Activated effector memory CD4-positive, alpha-beta T cell treated with anti-CD3 and anti-CD28 coated beads, Interleukin-2, amount 50 U/mL, for 16 hours (primary cell): ENCODE data around the gene C19orf47.
"Not testable (repeated sequence)": the region's sequence is repeated elsewhere in the genome, so short reads cannot be mapped to it uniquely, and the experiment has no call there.

ENCODE experiments used
- DNase-seq: peaks from one replicate; pipeline ENCODE4 v3.0.0-alpha.2; 2020

C19orf47 gene

DNA sequence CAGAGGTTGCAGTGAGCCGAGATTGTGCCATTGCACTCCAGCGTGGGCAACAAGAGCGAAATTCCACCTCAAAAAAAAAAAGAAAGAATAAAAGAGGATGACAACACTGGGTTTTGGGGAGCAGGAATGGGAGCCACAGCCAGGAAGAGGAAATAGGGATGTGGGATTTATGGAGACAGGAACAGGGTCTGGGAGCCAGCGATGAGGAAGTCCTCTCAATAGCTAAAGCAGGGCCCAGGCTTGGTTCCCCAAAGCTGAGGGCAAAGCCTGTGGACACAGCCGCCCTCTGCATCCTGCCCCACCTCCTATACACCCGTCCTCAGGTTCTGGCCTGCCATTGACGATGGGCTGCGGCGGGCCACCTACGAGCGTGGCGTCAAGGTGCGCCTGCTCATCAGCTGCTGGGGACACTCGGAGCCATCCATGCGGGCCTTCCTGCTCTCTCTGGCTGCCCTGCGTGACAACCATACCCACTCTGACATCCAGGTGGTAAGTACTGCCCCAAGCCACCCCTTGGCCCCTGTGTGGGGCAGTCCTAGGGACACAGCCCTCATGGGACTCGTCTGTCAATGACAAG, 28.2 kb upstream of the C19orf47 start:
- DNase-seq, result no peak

GRCh38 chr19:40374084-40374483, 25.9 kb upstream of the C19orf47 start:
- no peak for DNase-seq

GRCh38 chr19:40371802-40372122, 23.6 kb upstream of the C19orf47 start:
- no peak for DNase-seq

DNA sequence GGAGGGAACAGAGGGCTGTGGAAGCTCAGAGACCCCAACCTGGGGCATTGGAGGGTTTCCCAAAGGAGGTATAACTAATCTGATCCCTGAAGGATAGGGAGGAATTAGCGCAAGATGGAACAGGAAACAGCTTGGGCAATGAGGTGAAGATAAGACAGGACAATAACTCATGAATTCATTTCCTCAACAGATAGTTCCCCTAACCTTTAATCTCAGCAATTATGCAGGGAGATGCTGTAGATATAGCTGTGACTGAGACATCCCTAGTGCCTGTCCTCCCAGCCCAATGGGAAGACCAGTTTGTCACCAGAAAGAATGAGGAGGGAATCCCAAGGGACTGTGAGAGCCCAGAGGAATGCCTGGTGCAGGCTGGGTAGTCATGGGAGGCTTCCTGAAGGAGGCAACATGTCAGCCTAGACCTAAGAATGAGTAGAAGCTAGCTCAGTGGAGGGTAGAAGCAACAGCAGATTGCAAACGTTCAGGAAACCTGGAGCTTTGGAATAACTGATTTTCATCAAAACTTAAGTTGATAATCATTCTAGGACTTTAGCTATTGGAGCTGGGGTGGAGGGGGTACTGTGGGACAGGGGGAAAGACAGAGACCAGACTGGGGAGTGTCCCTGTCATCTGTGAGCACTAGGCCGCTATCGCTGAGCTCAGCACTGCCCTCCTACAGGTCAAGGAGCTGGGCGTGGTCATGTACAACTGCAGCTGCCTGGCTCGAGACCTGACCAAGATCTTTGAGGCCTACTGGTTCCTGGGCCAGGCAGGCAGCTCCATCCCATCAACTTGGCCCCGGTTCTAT, 23.0 kb upstream of the C19orf47 start:
- DNase-seq, result no peak

DNA sequence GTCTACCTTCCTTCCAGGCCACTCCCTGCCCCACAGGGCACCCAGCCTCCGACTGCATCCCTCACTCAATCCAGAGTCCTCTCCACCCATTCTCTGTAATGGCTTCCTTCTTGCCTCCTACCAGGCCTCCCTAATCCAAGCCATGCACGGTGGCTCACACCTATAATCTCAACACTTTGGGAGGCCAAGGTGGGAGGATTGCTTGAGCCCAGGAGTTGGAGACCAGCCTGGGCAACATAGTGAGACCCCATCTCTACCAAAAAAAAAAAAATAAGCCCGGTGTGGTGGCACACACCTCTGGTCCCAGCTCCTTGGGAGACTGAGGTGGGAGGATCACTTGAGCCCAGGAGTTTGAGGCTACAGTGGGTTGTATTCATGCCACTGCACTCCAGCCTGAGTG, 22.1 kb upstream of the C19orf47 start:
- DNase-seq, result not testable (repeated sequence)

GRCh38 chr19:40369797-40370196, 21.6 kb upstream of the C19orf47 start:
- no peak for DNase-seq

GRCh38 chr19:40367577-40368434, 19.6 kb upstream of the C19orf47 start:
- no peak for DNase-seq

DNA sequence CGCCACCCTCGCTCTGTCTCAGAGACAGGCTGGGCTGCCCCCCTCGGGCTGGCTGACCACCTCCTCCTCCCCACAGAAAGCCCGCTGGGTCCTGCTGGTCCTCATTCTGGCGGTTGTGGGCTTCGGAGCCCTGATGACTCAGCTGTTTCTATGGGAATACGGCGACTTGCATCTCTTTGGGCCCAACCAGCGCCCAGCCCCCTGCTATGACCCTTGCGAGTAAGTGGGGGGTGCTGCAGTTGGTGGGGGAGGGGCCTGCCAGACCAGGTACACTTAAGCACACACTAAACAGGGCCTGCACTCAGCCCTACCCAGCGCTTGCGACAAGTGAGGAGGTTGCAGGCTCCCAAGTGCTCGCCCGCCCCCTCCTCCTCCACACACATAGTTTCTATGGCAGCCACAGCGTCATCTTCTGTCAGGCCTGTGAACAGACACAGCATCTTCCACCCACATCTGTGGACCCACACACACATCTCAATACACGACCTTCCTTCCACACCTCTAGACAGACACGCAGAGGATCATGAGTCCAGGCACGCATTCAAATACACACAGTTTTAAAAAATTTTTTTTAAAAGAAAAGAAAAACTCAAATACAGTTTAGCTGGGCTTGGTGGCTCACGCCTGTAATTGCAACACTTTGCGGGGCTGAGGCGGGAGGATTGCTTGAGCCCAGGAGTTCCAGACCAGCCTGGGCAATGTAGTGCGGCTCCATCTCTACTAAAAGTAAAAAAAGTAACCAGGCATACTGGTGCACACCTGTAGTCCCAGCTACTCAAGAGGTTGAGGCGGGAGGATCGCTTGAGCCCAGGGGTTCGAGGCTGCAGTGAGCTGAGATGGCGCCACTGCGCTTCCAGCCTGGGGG, 18.7 kb upstream of the C19orf47 start:
- no peak for DNase-seq

GRCh38 chr19:40365613-40366401, 17.6 kb upstream of the C19orf47 start:
- peak; percentile 78 for DNase-seq

DNA sequence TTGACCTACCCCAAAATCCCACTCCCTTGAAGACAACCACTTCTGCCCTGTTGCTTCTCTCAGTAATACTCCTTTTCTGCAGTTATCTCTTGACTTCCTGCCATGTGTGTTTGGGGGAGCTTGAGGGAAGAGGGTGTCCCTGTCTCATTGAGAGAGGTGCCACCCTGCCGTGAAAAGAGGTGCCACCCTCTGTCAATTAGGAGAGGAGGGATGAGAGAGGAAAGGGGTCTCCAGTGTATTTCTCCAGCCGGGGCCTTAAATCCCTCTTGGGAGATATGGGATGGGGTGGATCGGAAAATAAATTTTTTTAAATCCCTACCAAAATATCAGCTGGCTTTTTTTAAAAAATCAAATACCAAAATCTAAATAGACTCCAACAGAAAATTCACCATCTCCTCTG, 16.8 kb upstream of the C19orf47 start:
- no peak for DNase-seq

GRCh38 chr19:40363069-40363468, 14.9 kb upstream of the C19orf47 start:
- DNase-seq, result no peak

DNA sequence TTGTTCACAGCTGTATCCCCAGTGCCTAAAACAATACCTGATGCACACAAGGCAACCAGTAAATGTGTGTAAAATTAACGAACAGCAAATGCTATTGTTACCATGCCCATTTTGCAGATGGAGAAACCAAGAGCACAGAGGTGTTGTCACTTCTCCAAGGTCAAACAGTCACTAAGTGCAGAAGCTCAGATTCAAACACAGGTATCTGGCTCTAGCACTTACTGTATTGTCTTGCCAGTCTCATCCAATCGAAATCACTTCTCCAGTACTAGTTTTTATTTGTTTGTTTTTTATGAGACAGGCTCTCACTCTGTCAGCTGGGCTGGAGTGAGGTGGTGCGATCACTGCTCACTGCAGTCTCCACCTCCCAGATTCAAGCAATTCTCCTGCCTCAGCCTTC, 14.0 kb upstream of the C19orf47 start:
- no peak for DNase-seq

DNA sequence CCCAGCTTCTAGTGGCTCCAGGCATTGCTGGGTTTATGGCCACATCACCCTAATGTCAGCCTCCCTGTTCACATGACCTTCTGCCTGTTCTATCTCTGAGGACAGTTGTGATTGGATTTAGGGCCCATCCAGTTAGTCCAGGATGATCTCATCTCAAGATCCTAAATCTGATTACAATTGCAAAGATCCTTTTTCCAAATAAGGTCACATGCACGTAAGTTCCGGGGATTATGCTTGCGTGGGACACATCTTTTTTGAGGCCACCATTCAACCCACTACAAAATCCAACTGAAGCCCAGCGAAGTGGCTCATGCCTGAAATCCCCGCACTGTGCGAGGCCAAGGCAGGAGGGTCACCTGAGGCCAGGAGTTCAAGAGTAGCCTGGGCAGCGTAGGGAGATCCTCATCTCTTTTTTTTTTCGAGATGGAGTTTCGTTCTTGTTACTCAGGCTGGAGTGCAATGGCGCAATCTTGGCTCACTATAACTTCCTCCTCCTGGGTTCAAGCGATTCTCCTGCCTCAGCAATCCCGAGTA, 12.6 kb upstream of the C19orf47 start:
- no peak for DNase-seq

DNA sequence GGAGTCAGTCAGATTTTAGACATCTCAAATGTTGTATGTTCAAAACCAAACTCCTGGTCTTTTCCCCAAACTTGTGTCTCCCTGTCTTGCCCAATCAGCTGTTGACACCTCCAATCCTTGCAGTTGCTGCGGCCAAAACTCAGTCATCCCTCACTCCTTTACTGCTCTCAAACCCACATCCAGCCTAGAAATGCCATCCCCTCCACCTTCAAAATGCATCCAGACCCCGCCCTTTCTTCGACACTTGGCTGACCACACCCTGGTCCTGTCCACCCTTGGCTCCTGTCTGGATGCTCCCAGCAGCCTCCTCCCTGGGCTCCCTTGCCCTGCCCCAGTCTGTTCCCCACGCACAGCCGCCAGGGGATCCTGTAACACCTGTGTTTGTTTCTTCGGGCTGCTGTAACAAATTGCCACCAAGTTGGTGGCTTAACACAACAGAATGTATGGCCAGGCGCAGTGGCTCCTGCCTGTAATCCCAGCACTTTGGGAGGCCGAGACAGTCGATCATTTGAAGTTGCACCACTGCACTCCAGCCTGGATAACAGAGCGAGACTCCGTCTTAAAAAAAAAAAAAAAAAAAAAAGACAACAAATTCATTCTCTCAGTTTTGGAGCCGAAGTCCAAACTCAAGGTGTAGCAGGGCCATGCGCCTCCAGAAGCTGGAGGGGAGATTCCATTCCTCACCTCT, 12.0 kb upstream of the C19orf47 start:
- no peak for DNase-seq

DNA sequence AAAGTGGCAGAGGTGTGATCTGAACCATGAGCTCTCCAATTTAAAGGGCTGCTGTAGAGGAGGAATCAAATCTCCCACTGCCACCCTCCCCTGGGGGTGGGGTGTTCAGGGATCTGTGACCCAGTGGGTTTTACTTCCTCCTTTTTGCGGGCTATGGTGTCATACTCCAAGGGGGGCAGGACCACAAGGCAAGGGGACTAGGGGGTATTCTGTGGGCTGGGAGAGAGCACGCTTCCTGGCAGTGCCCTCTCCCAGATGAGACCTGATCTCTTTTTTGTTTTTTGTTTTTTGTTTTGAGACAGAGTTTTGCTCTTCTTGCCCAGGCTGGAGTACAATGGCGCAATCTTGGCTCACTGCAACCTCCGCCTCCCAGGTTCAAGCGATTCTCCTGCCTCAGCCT, 10.6 kb upstream of the C19orf47 start:
- DNase-seq, result no peak

- DNase-seq, result no peak
These were observed 9.4 kb upstream of the C19orf47 start for GRCh38 chr19:40357640-40358039.

DNA sequence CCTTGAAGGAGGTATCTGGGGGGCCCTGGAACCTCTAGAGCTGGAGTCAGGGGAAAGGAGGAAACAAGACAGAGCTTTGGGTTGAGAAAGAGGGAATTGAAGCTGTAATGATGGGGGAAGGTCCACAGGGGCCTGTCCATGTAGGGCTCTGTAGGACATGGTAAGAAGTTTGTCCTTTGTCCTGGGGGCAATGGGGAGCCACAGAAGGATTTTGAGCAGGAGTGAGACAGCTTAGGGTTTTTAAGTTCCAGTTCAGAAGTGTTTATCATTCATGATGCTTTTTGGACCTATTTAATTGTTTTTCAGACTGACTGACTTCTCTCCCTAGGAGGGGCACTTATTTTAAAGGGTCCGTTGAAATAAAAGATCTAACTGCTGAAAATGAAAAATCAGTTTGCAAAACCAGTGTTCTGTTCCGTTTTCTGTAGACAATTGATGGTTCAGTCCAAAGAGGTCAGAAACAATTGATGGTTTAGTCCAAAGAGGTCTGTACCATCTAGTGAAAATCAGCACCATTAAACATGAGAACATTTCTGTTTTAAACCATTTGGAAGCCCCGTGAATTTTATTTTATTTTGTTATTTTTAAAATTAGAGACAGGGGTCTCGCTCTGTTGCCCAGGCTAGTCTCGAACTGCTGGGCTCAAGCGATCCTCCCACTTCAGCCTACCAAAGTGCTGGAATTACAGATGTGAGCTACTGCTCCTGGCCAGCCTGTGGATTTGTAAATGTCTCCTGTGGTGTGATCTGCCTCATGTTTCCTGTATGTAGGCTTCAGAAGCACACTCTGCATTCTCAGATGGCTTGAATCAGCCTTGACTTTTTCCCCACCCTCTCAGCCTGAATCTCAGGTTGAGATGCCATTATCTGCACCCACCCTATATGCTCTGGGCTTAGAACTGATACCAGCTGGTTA, 8.7 kb upstream of the C19orf47 start:
- DNase-seq, result no peak

- DNase-seq, result no peak
These were observed 7.9 kb upstream of the C19orf47 start for GRCh38 chr19:40355975-40356680.

GRCh38 chr19:40348961-40349507, 837 bp upstream of the C19orf47 start:
- no peak for DNase-seq
